Activated CD4-positive, alpha-beta T cell treated with anti-CD3 and anti-CD28 coated beads, Interleukin-2, amount 50 U/mL, for 48 hours (primary cell): Measurements from ENCODE around the gene NCKAP5.
"Not testable (repeated sequence)": the region's sequence is repeated elsewhere in the genome, so short reads cannot be mapped to it uniquely, and the experiment has no call there.

Experiments
- DNase-seq, 2 experiments: peaks; one replicate each; pipeline ENCODE4 v3.0.0-alpha.2; 2020

Gene NCKAP5

DNA sequence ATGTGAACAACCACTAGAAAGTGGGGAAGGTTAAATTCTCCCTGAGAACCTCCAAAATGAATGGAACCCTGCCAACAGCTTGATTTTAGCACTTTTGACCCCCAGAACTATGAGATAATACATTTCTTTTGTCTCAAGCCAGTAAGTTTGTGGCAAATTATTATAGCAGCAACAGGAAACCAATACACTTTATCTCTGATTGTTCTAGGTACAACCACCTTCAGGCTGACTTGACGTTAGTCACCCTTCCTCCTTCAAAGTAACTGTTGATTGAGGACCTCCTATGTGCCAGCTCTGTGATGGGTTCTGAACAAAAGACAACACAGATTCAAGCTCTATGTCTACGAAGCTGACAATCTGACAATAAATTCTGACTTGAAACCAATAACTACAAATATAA lies 318.9 kb downstream of the NCKAP5 start:
- DNase-seq = no peak

DNA sequence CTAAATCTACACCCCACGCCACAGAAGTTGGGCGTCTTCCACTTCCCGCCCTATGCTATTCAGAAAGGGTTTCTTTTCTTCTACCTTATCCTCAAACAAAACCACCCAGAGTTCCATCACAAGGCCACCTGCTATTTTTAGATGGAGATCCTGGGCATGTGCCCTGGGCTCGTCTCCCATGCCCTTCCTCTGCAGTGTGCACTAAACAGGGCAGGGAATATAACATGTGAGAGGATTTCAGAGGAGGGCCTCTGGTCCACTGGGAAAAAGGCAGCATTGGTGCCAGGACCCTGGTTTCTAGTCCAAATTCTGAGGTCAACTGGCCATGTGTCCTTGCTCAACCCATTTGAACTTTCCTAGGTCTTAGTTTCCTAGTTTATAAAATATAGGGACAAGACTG lies 320.0 kb downstream of the NCKAP5 start:
- DNase-seq = no peak

DNA sequence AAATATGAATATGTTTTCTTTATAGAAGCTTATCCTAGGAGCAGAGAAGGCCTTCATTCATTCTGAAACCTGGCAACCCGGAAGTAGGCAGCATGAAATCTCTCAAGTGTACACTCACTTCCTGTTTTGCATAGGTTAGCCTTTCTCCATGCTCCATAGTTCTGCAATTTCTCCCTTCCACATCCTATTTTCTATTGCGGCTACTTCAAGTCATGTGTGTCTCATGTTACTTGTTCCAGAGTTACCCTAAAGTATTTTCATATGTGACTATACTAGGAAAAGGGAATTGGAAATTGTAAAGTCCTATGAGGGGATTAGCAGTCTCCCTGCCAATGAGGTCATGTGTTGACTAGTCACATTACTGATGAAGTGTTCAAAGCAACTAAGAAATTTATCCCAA lies 320.6 kb downstream of the NCKAP5 start:
- no peak for DNase-seq

DNA sequence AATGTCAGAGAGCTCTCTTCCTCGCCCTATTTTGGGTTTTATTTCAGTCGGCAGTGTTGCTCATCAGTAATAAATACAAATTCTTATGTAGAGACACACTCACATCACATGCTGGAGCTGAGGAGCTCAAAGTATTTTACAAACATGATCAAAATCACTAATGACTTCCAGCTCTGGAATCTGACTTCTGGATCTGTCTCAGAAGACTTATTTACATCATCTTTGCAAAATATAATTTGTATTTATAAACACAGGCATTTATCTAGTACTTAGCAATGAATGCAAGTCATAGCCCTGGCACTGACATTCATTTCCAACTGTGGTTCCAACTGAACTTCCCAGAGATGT lies 327.1 kb downstream of the NCKAP5 start:
- no peak for DNase-seq

GRCh38 chr2:133240491-133241223 lies 327.6 kb downstream of the NCKAP5 start:
- DNase-seq = no peak

DNA sequence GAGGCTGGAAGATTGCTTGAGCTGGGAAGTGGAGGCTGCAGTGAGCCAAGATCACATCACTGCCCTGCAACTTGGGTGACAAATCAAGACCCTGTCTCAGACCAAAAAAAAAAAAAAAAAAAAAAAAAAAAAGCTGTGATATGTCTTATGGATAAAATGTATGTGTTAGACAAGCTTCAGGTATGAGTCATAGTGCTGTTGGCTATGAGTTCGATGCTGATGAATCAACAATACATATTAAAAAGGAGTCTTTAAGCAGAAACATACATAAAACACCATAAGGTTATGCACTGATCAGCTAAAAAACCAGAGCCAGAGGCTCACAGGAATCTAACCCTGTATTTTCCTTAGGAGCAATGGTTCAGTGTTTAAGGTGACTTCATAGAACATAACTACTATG lies 332.3 kb downstream of the NCKAP5 start:
- DNase-seq = no peak

DNA sequence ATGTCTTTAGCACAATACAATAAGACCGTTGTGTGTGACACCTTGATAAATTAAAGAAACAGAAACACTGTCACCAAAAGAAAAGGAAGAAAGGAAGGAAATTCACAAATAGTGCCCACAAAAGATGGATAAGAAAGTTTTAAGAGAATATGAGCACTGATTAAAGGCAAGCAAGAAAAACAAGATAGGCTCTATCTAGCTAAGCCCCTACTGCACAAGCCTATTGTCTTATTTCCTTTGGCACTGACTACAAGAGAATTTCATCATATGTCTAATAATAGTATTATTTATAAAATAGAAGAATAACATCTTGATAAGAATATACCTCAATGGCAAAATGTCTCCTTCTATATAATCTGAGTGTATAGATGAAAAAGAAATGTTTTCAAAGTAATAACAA lies 335.7 kb downstream of the NCKAP5 start:
- DNase-seq = no peak

GRCh38 chr2:133231264-133231663 lies 337.0 kb downstream of the NCKAP5 start:
- DNase-seq = no peak

DNA sequence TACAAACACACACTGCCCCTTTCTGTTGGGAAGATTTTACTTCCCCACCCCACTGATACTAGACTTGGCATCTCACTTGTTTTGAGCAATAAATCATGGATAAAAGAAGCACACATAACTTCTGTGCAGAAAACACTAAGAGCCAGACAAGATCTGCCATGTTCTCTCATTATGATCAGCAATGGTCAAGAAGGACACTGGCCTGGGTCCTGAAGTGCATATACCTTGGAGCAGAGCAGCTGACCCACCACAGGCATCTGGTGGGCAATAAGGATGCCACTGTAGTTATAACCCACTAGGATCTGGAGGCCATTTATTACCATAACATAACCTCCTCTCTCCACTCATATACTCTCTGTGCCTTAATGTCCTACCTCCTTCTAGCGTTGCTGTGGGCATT lies 338.3 kb downstream of the NCKAP5 start:
- no peak for DNase-seq

DNA sequence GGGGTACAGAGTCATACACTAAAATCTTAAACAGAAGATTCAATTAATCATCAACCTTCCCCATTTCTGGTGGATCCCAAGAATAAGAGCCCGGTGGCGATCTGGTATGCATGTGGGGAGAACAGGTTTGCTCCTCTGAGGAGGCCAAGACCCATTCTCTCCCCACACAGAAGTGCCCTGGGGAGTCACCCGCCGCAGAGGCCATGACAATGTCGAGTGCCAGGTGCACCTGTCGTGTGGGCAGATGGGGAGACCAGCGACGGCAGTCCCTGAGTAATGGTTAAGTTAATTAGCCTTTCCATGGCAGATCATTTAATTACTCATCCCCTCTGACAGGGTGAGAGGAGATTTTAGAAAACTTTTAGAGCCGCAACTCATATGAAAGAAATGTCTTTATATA lies 345.0 kb downstream of the NCKAP5 start:
- DNase-seq = no peak

DNA sequence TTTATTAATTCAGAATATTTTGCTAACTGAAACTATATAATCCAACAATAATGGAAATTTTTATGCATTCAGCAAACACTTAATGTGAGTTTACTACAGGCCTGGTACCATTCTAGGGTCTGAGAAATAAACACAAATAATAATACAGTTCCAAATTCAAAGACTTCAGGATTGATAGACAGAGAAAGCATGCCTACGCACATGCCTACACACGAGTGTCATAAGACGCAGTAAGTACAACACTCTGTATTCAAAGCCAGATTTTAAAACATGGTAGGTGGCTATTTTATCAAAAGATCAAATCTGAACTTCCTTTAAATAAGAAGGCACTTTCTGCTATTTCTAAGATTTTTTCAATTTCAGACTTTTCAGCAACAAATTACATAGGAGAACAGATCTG lies 346.9 kb downstream of the NCKAP5 start:
- no peak for DNase-seq

- no peak for DNase-seq
Observed at GRCh38 chr2:133218204-133218603, 350.1 kb downstream of the NCKAP5 start.

DNA sequence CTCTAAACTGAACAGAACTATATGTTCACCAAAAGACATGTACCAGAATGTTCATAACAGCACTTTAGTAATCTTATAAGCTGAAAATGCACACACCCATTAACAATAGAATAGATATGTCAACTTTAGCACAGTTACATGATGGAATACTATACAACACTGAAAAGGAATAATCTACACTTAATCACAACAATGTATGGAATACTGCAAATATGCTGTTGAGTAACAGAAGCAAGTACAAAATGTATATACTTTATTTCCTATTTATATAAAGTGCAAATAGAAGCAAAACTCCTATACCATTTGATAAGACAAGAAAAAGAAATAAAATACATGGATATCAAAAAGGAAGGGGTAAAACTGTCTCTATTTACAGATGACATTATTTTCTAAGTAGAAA lies 352.8 kb downstream of the NCKAP5 start:
- DNase-seq = no peak

GRCh38 chr2:133213651-133214050 lies 354.6 kb downstream of the NCKAP5 start:
- no peak for DNase-seq

- no peak for DNase-seq
Observed at GRCh38 chr2:133209325-133209724, 358.9 kb downstream of the NCKAP5 start.

DNA sequence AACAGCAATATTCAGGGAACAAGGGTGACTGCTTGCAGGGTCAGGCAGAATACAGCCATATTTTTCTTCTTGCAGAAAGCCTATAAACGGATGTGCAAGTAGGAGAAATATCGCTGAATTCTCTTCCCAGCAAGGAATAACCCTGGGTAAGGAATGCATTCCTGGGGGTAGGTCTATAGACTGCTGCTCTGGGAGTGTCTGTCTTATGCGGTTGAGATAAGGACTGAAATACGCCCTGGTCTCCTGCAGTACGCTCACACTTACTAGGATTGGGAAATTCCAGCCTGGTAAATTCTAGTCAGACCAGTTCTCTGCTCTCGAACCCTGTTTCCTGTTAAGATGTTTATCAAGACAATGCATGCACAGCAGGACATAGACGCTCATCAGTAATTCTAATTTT lies 361.6 kb downstream of the NCKAP5 start:
- DNase-seq = not testable (repeated sequence)

DNA sequence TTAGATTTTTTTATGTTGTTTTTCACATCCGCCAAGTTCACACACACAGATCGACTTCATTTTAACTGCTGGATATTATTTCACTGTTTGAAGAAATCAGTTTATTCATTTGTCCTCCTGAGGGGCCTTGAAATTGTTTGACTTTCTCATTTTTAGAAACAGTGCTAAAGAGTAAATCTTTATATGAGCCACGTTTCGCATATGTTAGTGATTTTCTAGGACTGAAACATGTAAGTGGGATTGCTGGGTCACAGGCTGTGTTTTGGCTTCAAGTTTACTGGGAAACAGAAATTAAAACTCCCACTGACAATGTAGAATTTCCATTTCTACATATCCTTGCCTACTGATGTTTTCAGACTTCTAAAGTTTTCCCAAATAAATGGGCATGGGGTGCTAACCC lies 363.8 kb downstream of the NCKAP5 start:
- no peak for DNase-seq

DNA sequence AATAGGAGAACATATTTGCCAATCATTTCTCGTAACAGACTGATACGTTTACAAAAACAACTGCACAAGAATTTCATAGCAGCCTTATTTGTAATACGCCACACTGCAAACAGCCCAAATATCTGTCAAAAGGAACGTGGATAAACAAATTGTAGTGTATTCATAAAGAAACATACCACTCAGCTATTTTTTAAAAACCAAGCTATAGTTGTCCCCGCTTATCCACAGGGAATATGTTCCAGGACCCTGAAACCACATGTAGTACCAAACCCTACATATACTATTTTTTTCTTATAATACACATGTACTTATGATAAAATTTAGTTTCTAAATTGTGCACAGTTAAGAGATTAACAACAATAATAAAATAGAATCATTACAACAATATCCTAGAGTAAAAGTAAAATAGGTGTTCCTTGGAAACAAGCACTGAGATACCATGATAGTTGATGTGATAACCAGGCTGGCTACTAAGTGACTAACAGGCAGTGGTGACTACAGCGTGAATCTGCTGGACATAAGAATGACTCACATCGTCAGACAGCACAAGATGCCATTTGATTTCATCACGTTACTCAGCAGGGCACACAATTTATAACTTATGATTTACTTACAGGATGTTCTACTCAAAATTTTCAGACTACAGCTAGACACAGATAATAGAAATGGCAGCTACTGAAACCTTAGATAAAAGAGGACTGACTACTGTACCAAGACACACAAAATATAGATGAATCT lies 367.4 kb downstream of the NCKAP5 start:
- DNase-seq = no peak

- no peak for DNase-seq
Observed at GRCh38 chr2:133198678-133199077, 369.6 kb downstream of the NCKAP5 start.

DNA sequence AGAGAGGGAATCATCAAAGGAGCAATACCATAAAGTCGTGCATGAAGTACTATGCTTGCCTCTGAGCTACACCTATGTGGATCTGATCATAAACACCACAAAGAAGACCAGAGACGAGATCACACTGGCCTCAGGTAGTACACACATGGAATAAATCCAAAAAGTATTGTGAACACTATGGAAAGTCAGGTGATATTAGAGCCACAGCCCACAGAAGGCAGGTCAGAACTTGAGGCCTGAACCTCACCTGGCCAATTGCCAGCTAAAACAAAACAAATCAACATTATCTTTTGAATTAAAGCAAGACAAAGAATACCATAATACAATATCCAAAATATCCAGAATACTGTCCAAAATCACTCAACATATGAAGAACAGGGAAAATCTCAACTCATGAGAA lies 371.1 kb downstream of the NCKAP5 start:
- no peak for DNase-seq

DNA sequence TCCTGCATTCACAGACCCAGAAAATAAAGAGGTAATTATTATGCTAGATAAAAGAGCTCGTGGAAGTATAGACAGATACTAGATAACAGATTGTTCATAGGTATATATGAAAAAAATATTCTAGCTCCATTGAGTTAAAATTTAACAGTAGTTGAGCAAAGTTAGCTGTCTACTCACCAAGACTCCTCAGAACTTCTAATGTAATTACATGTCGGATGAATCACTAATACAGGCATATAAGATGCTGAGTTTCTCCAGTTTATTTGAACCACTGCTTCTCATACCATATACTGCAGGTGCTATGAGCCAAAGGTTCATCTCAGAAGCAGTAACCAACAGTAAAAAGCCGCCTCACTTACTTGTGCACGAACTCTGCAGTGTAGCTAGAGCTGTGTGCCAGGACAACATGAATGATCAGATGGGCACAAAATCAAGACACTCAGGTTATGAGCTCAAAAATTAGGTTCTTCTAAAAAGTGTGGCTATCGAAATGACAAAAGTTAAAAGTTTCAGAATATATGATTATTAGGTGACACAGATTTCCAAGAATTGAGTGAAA lies 373.4 kb downstream of the NCKAP5 start:
- no peak for DNase-seq

- DNase-seq = no peak
Observed at GRCh38 chr2:133194362-133194655, 374.0 kb downstream of the NCKAP5 start.

- no peak for DNase-seq
Observed at GRCh38 chr2:133193544-133194361, 374.5 kb downstream of the NCKAP5 start.

GRCh38 chr2:133192028-133192427 lies 376.2 kb downstream of the NCKAP5 start:
- no peak for DNase-seq
